ENCODE measurements around the gene BMPR1A.

DNA sequence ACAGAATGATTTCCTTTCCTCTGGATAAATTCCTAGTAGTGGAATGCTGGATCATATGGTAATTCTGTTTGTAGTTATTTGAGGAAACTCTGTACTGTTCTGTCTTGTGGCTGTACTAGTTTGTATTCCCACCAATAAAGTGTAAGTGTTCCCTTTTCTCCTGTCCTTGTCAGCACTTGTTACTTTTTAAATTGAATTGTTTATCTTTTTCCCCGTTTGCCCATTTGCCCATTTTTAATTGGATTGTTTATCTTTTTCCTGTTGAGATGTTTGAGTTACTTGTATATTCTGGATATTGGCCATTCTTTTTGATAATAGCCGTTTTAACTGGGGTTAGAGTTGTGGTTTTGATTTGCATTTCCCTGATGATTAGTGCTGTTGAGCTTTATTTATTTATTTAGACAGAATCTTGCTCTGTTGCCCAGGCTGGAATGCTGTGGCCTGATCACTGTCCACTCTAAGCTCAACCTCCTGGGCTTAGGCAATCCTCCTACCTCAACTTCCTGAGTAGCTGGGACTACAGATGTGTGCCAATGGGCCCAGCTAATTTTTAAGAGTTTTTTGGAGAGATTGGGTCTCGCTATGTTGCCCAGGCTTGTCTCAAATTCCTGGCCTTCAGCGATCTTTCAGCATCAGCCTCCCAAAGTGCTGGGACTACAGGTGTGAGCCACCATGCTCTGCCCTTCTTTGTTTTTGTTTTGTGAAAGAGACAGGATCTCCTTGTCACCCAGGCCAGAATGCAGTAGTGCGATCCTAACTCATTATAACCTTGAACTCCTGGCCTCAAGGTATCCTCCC lies 23.0 kb downstream of the BMPR1A start:
- TF ChIP-seq CTCF (conservative IDR thresholded peaks at IDR 0.05) = no peak
- TF ChIP-seq ZFX (IDR thresholded peaks at IDR 0.05) = no peak

All from C4-2B (cell line).